KMS-11 (cell line): ENCODE measurements around the gene CYP2B6.
A peak's percentile ranks its signal among the peaks of the same experiment; 100 is the strongest.
"Not testable (repeated sequence)": the region's sequence is repeated elsewhere in the genome, so short reads cannot be mapped to it uniquely, and the experiment has no call there.

ENCODE experiments used
- H2AFZ ChIP-seq: fragments of 200-600 bp; sonication (generic); 2 replicates; pipeline ENCODE4 v1.6.1; 2016; ENCODE audit warnings: antibody characterized with exemption, mixed run types, low read depth
- H3K27ac ChIP-seq: fragments of 200-600 bp; sonication (generic); 2 replicates; pipeline ENCODE4 v1.6.1; 2016; ENCODE audit warnings: mild to moderate bottlenecking, mixed run types
- H3K27me3 ChIP-seq: fragments of 200-600 bp; sonication (generic); 2 replicates; pipeline ENCODE4 v1.6.1; 2017; ENCODE audit warnings: mild to moderate bottlenecking, low read depth, mixed run types, moderate library complexity; ENCODE audit not compliant: insufficient read depth
- H3K36me3 ChIP-seq: fragments of 200-600 bp; sonication (generic); 2 replicates; pipeline ENCODE4 v1.6.1; 2017; ENCODE audit warnings: mild to moderate bottlenecking, mixed run types; ENCODE audit not compliant: insufficient read depth
- H3K4me1 ChIP-seq: fragments of 200-600 bp; sonication (generic); 2 replicates; pipeline ENCODE4 v1.6.1; 2016; ENCODE audit warnings: mild to moderate bottlenecking, low read depth, mixed run types; ENCODE audit not compliant: poor library complexity, severe bottlenecking
- H3K4me2 ChIP-seq: fragments of 200-600 bp; sonication (generic); 2 replicates; pipeline ENCODE4 v1.7.0; 2016; ENCODE audit warnings: mild to moderate bottlenecking, mixed run types
- H3K4me3 ChIP-seq: fragments of 200-600 bp; sonication (generic); IDR thresholded peaks from 2 replicates; pipeline ENCODE4 v1.6.1; 2017; ENCODE audit warnings: low read depth, low read length, mixed read lengths; ENCODE audit not compliant: insufficient read depth
- H3K79me2 ChIP-seq: fragments of 200-600 bp; sonication (generic); 2 replicates; pipeline ENCODE4 v1.6.1; 2016; ENCODE audit warnings: low read depth, mixed run types; ENCODE audit not compliant: insufficient read depth
- H3K9ac ChIP-seq: fragments of 200-600 bp; sonication (generic); 2 replicates; pipeline ENCODE4 v1.6.1; 2016; ENCODE audit warnings: mild to moderate bottlenecking, mixed run types
- H4K20me1 ChIP-seq: fragments of 200-600 bp; sonication (generic); 2 replicates; pipeline ENCODE4 v1.6.1; 2016; ENCODE audit warnings: mild to moderate bottlenecking, mixed run types; ENCODE audit not compliant: insufficient read depth
- TF ChIP-seq, protein P1 (sequence below): fragments of 200-600 bp; sonication (generic); conservative IDR thresholded peaks from 2 replicates; pipeline ENCODE4 v1.6.1; 2017; ENCODE audit warnings: low read depth, mild to moderate bottlenecking, antibody characterized with exemption, low read length, moderate library complexity, mixed read lengths

Gene CYP2B6

DNA sequence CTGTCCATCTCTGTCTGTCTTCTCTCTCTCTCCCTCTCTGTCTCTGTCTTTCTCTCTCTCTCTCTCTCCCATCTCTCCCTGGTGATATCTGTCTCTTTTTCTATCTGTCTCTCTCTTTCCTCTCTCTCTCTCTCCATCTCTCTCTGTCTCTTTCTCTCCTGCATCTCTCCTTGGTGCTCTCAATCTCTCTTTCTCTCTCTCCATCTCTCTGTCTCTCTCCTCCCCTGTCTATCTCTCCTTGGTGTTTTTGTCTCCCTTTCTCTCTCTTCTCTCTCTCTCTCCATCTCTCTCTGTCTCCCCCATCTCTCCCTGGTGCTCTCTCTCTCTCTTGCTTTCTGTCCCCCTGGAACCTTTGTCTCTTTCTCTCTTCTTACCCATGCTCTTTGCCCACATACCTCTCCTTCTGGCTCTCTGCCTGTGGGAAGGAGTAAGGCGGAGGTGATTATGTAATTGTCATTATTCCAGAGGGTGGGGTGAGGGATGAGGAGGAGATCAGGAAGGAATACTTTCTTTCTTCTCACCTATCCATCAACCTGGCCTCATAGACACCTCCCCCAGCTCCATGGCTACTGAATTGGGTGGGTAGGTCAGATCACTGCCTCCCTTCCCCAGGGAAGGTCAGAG is 30.9 kb upstream of the CYP2B6 start:
- TF ChIP-seq, protein P1, sequence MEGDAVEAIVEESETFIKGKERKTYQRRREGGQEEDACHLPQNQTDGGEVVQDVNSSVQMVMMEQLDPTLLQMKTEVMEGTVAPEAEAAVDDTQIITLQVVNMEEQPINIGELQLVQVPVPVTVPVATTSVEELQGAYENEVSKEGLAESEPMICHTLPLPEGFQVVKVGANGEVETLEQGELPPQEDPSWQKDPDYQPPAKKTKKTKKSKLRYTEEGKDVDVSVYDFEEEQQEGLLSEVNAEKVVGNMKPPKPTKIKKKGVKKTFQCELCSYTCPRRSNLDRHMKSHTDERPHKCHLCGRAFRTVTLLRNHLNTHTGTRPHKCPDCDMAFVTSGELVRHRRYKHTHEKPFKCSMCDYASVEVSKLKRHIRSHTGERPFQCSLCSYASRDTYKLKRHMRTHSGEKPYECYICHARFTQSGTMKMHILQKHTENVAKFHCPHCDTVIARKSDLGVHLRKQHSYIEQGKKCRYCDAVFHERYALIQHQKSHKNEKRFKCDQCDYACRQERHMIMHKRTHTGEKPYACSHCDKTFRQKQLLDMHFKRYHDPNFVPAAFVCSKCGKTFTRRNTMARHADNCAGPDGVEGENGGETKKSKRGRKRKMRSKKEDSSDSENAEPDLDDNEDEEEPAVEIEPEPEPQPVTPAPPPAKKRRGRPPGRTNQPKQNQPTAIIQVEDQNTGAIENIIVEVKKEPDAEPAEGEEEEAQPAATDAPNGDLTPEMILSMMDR = no peak
- Histone ChIP-seq H2AFZ (no peak overlapping the region), H3K4me2 (no peak overlapping the region), H3K9ac (no peak overlapping the region), H4K20me1 (no peaks in the 10 kb centered on the region), H3K27me3 (no peaks in the 10 kb centered on the region), H3K79me2 (no peaks in the 10 kb centered on the region), H3K27ac (no peak overlapping the region), H3K4me3 (no peak overlapping the region), H3K36me3 (no peaks in the 10 kb centered on the region), H3K4me1 (peaks cover 5% of the 10 kb centered on the region)

DNA sequence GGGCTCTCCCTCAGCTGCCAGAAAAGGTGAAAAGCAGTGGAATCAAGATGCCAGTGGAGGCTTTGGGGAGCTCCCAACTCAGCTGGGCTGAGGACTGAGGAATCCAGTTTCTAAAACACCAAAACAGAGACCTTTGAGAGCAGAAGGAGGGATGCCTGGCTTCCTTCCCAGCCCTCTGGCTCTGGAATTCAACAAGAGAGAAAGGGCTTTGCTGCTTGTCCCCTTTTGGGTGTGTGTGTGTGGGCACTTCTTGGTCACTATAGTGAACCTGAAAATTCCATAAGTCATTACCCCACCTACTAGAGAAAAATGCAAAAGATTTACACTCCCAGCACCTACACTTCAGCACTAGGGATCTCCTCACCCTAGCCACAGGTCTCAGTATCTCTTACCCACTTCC is 30.3 kb upstream of the CYP2B6 start:
- Histone ChIP-seq H3K36me3 (no peaks in the 10 kb centered on the region), H3K4me2 (no peak overlapping the region), H3K4me3 (no peak overlapping the region), H3K79me2 (no peaks in the 10 kb centered on the region), H2AFZ (no peak overlapping the region), H3K9ac (no peak overlapping the region), H4K20me1 (no peaks in the 10 kb centered on the region), H3K27me3 (no peaks in the 10 kb centered on the region), H3K4me1 (peaks cover 5% of the 10 kb centered on the region), H3K27ac (no peak overlapping the region)
- TF ChIP-seq, protein P1 = no peak

DNA sequence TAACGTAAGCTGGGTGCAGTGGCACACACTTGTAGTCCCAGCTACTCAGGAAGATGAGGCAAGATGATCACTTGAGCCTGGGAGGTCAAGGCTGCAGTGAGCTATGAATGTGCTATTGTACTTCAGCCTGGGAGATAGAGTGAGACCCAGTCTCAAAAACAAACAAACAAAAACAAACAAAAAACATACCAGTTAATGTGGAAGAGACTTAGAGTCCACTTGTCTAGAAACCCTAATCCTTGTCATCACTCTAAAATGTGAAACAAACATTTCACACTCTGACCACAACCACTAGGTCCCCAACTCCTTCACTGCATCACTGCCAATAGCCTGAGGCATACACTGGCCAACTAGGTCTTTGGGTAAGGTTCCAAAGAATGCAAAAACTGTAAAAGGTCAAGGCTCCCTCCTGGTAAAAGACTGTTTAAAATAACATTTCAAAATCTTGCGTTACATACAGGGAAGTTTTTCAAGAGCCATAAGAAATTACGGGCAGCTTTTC is 28.6 kb upstream of the CYP2B6 start:
- Histone ChIP-seq H3K36me3 (no peaks in the 10 kb centered on the region), H3K4me2 (no peak overlapping the region), H3K27me3 (no peaks in the 10 kb centered on the region)

DNA sequence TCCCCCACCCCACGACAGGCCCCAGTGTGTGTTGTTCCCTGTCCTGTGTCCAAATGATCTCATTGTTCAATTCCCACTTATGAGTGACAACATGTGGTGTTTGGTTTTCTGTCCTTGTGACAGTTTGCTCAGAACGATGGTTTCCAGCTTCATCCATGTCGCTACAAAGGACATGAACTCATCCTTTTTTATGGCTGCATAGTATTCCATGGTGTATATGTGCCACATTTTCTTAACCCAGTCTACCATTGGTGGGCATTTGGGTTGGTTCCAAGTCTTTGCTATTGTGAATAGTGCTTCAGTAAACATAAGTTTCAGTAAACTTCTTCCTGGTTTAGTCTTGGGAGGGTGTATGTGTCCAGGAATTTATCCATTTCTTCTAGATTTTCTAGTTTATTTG is 26.7 kb upstream of the CYP2B6 start:
- not testable (repeated sequence) for H3K27ac ChIP-seq, H2AFZ ChIP-seq, H3K27me3 ChIP-seq, H3K36me3 ChIP-seq, H3K4me3 ChIP-seq, H4K20me1 ChIP-seq, H3K4me2 ChIP-seq, H3K79me2 ChIP-seq, H3K9ac ChIP-seq
- peaks cover 15% of the 10 kb centered on the region for H3K4me1 ChIP-seq

More for the DNA sequence above, 28.6 kb upstream of the CYP2B6 start:
- no peak overlapping the region for H3K4me3 ChIP-seq
- H4K20me1 ChIP-seq = no peaks in the 10 kb centered on the region
- peaks cover 5% of the 10 kb centered on the region for H3K4me1 ChIP-seq
- H2AFZ ChIP-seq = no peak overlapping the region
- H3K27ac ChIP-seq = no peak overlapping the region
- TF ChIP-seq, protein P1 = no peak
- H3K79me2 ChIP-seq = no peaks in the 10 kb centered on the region
- no peak overlapping the region for H3K9ac ChIP-seq

DNA sequence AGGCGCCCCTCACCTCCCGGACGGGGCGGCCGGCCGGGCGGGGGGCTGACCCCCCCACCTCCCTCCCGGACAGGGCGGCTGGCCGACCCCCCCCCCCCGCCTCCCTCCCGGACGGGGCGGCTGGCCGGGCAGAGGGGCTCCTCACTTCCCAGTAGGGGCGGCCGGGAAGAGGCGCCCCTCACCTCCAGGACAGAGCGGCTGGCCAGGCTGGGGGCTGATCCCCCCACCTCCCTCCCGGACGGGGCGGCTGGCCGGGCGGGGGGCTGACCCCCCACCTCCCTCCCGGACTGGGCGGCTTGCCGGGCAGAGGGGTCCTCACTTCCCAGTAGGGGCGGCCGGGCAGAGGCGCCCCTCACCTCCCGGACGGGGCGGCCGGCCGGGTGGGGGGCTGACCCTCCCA is 25.7 kb upstream of the CYP2B6 start:
- not testable (repeated sequence) for H3K79me2 ChIP-seq, H4K20me1 ChIP-seq, H3K9ac ChIP-seq, H3K36me3 ChIP-seq, H3K27ac ChIP-seq, H2AFZ ChIP-seq, H3K27me3 ChIP-seq, H3K4me2 ChIP-seq, H3K4me3 ChIP-seq
- H3K4me1 ChIP-seq = peaks cover 25% of the 10 kb centered on the region

DNA sequence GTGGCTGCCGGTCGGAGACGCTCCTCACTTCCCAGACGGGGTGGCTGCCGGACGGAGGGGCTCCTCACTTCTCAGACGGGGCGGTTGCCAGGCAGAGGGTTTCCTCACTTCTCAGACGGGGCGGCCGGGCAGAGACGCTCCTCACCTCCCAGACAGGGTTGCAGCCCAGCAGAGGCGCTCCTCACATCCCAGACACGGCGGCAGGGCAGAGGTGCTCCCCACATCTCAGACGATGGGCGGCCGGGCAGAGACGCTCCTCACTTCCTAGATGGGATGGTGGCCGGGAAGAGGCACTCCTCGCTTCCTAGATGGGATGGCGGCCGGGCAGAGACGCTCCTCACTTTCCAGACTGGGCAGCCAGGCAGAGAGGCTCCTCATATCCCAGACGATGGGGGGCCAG is 24.5 kb upstream of the CYP2B6 start:
- not testable (repeated sequence) for H3K79me2 ChIP-seq, H3K36me3 ChIP-seq, H3K4me3 ChIP-seq, H4K20me1 ChIP-seq, H2AFZ ChIP-seq, H3K9ac ChIP-seq, H3K27ac ChIP-seq, H3K27me3 ChIP-seq, H3K4me2 ChIP-seq
- H3K4me1 ChIP-seq = peaks cover 37% of the 10 kb centered on the region

DNA sequence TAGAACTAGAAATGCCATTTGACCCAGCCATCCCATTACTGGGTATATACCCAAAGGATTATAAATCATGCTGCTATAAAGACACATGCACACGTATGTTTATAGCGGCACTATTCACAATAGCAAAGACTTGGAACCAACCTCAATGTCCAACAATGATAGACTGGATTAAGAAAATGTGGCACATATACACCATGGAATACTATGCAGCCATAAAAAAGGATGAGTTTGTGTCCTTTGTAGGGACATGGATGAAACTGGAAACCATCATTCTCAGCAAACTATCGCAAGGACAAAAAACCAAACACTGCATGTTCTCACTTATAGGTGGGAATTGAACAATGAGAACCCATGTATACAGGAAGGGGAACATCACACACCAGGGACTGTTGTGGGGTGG is 23.0 kb upstream of the CYP2B6 start:
- H3K36me3 ChIP-seq, H3K9ac ChIP-seq, H3K4me3 ChIP-seq, H4K20me1 ChIP-seq, H3K79me2 ChIP-seq, H3K27ac ChIP-seq, H3K4me2 ChIP-seq, H2AFZ ChIP-seq, H3K27me3 ChIP-seq: not testable (repeated sequence)
- peaks cover 46% of the 10 kb centered on the region for H3K4me1 ChIP-seq

DNA sequence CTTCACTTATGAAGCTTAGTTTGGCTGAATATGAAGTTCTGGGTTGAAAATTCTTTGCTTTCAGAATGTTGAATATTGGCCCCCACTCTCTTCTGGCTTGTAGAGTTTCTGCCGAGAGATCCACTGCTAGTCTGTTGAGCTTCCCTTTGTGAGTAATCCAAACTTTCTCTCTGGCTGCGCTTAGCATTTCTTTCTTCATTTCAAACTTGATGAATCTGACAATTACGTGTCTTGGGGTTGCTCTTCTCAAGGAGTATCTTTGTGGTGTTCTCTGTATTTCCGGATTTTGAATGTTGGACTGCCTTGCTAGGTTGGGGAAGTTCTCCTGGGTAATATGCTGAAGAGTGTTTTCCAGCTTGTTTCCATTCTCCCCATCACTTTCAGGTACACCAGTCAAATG is 21.4 kb upstream of the CYP2B6 start:
- H2AFZ ChIP-seq = peak overlapping the region; percentile 2; the same call in 1 of the 2 replicates
- peak overlapping the region; percentile 1; the same call in 1 of the 2 replicates for H3K9ac ChIP-seq
- H3K4me2 ChIP-seq = peak overlapping the region; percentile 97
- H3K27ac ChIP-seq = peak overlapping the region; percentile 76
- H3K4me1 ChIP-seq = peaks cover 51% of the 10 kb centered on the region
- not testable (repeated sequence) for H4K20me1 ChIP-seq, H3K4me3 ChIP-seq, H3K79me2 ChIP-seq, H3K36me3 ChIP-seq, H3K27me3 ChIP-seq
